ENCODE results near the gene CES2.
"Not testable (repeated sequence)": the region's sequence is repeated elsewhere in the genome, so short reads cannot be mapped to it uniquely, and the experiment has no call there.

CES2 gene

GRCh38 chr16:66935314-66936011 is at the start of gene CES2:
Gene CES2, plus strand, starts transcription at chr16:66935516. Its CDS starts 120 bp downstream, at chr16:66935636.
- DNase-seq: no peak

- no peak for DNase-seq
These were observed 49.0 kb upstream of the CES2 start for GRCh38 chr16:66886321-66886720.

GRCh38 chr16:66886914-66887313 is 48.4 kb upstream of the CES2 start:
- DNase-seq: no peak

GRCh38 chr16:66888647-66889615 is 46.4 kb upstream of the CES2 start:
- DNase-seq: no peak

GRCh38 chr16:66889622-66890021 is 45.7 kb upstream of the CES2 start:
- DNase-seq: no peak

GRCh38 chr16:66890799-66891198 is 44.5 kb upstream of the CES2 start:
- DNase-seq: no peak

GRCh38 chr16:66891360-66891759 is 44.0 kb upstream of the CES2 start:
- no peak for DNase-seq

- no peak for DNase-seq
These were observed 43.5 kb upstream of the CES2 start for GRCh38 chr16:66891797-66892196.

GRCh38 chr16:66894055-66894454 is 41.3 kb upstream of the CES2 start:
- DNase-seq: no peak

- peak; percentile 69 for DNase-seq
These were observed 40.2 kb upstream of the CES2 start for GRCh38 chr16:66894948-66895688.

- DNase-seq: no peak
These were observed 39.7 kb upstream of the CES2 start for GRCh38 chr16:66895689-66895979.

GRCh38 chr16:66895999-66896398 is 39.3 kb upstream of the CES2 start:
- no peak for DNase-seq

GRCh38 chr16:66896682-66897081 is 38.6 kb upstream of the CES2 start:
- not testable (repeated sequence) for DNase-seq

GRCh38 chr16:66898207-66898606 is 37.1 kb upstream of the CES2 start:
- no peak for DNase-seq

GRCh38 chr16:66898933-66899309 is 36.4 kb upstream of the CES2 start:
- no peak for DNase-seq

- DNase-seq: no peak
These were observed 35.9 kb upstream of the CES2 start for GRCh38 chr16:66899310-66899944.

- no peak for DNase-seq
These were observed 35.2 kb upstream of the CES2 start for GRCh38 chr16:66899945-66900710.

GRCh38 chr16:66900721-66901441 is 34.4 kb upstream of the CES2 start:
- DNase-seq: no peak

GRCh38 chr16:66901626-66902025 is 33.7 kb upstream of the CES2 start:
- DNase-seq: no peak

GRCh38 chr16:66902648-66903543 is 32.4 kb upstream of the CES2 start:
- no peak for DNase-seq
